NCI-H2196 treated with DMSO at 0.1 percent for 48 hours (cell line): Measurements from ENCODE around the gene MYCBP2.
"Not testable (repeated sequence)": the region's sequence is repeated elsewhere in the genome, so short reads cannot be mapped to it uniquely, and the experiment has no call there.

Experiments used
- DNase-seq: peaks from one replicate; lab custom pipeline; 2025; ENCODE audit not compliant: unreplicated experiment; lab: John Stamatoyannopoulos, UW

The MYCBP2 gene, protein sequence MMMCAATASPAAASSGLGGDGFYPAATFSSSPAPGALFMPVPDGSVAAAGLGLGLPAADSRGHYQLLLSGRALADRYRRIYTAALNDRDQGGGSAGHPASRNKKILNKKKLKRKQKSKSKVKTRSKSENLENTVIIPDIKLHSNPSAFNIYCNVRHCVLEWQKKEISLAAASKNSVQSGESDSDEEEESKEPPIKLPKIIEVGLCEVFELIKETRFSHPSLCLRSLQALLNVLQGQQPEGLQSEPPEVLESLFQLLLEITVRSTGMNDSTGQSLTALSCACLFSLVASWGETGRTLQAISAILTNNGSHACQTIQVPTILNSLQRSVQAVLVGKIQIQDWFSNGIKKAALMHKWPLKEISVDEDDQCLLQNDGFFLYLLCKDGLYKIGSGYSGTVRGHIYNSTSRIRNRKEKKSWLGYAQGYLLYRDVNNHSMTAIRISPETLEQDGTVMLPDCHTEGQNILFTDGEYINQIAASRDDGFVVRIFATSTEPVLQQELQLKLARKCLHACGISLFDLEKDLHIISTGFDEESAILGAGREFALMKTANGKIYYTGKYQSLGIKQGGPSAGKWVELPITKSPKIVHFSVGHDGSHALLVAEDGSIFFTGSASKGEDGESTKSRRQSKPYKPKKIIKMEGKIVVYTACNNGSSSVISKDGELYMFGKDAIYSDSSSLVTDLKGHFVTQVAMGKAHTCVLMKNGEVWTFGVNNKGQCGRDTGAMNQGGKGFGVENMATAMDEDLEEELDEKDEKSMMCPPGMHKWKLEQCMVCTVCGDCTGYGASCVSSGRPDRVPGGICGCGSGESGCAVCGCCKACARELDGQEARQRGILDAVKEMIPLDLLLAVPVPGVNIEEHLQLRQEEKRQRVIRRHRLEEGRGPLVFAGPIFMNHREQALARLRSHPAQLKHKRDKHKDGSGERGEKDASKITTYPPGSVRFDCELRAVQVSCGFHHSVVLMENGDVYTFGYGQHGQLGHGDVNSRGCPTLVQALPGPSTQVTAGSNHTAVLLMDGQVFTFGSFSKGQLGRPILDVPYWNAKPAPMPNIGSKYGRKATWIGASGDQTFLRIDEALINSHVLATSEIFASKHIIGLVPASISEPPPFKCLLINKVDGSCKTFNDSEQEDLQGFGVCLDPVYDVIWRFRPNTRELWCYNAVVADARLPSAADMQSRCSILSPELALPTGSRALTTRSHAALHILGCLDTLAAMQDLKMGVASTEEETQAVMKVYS (N-terminal part only)

DNA sequence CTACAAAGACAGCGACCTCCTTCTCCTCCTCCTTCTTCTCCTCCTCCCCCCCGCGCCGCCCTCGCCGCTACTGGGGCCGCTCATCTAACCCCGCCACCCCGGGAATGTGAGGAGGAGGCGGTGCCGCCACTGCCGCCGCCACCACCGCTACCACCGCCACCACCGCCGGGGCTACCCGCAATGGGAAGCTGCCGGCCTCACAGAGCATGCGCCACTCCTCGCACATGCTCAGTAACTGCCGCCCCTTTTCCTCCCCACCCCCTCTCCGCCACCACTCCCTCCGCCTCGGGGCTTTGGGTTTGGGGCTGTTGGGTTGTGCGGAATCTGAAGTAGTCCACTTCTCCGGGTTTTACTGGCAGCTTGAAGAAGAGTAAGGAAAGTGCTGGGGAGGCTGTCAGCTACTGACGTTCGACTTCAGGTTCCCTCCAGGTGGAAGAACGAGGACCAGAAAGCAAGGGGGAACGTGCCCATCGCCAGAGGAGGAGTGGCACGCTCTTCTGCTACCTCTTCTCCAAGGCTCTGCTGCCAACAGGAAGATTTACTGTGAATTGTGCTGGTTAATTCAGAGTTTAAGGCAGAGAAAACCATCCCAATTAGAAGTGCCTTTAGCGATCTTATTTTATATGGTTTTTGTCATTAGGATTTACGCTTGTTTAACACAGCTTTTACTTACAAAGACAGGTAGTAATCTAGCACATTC, at the start of gene MYCBP2:
Gene MYCBP2, minus strand, starts transcription at position 190 of the 700 bp plus-strand sequence. CDS start 319 bp downstream, outside the sequence.
- DNase-seq, result peak; percentile 75

DNA sequence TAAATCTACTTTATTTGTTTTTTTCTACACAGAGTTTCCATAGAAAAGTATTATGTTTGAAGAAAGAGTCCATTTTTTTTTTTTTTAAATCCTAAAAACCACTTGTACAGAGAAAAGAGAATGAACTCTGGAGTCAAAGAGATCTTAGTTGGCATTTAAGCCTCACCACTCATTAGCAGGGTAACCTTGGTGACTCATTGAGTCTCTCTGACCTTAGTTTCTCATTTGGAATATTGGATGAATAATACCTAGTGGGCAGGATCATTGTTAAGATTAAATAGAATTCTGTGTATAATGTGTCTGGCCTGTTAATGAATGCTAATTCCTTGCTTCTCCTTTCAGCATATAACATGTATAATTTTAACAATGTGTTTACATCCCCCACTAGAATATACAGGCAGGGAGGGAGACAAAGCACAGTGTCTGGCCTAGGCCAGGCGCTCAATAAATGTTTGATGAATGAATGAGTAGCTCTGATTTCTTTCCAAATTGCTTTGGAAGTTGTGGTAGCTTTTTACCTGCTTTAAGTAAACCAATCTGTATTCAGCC, 48.7 kb upstream of the MYCBP2 start:
- DNase-seq, result no peak

DNA sequence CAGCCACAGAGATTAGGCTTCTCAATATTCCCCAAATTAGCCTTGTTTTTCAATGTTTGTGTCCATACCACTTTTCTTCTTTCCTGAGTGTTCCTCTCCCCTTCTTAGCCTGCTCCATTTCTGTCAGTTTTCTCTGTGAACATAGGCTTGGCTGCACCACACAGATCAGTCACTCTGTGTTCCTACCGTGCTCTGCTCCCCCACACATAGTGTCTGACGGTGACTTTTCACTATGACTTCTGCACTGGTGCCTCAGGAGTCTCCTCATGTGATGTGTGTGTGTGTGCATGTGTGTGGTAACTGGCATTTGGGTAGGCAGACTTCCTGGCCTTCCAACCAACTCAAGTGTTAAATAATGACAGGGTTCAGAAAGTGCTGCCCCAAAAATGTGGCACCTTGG, 47.9 kb upstream of the MYCBP2 start:
- DNase-seq, result no peak

DNA sequence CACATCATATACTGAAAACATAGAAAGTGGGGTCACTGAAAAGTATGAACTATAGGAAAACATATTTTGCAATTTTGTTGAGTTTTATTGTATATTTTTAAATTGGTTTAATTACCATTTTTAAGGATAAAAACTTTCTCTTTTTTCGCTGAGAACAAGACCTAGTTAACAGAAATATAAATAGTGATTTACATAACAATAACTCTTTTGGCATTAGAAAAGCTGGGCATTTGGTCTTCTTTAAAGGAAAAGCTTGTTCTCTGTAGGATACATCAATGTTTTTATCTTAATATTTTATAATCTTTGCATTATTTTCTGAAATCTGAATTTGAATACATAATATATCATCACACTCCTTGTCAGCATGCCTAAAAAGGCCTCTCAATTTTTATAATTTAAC, 47.4 kb upstream of the MYCBP2 start:
- DNase-seq, result no peak

DNA sequence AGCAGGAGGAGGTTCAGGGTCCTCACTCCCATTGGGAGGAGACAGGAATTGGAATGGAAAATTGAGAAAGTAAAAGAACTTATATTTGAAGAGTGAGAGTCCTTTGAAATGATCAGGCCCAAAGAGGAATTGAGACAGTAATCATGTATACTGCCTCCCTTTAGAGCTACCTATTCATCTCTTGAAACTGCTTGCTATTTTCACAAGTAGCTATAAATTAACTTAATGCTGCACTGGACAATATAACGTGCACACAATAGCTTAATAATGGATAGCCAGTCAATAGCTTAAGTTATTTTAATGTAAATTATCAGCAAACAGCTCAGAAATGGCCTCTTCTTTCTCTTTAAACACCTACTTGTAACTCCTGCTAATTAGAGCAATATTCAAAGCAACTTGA, 46.6 kb upstream of the MYCBP2 start:
- no peak for DNase-seq

DNA sequence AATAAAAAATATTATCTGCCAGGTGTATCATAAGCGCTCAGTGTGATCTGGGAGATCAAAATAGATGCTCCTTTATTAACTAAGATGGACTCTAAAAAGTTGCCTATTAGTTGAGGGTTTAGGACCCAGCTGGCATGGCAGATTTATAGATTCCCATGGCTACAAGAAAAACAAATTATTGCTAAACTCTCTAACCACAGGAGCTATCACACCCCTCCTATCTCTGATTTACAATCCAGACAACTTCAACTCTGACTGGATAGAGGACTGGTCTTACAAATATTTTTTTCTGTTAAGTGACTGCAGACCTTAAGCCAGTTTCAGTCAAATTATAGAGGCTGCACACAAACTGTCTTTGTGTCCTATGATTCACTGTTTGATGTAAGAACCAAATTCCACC, 45.4 kb upstream of the MYCBP2 start:
- no peak for DNase-seq

DNA sequence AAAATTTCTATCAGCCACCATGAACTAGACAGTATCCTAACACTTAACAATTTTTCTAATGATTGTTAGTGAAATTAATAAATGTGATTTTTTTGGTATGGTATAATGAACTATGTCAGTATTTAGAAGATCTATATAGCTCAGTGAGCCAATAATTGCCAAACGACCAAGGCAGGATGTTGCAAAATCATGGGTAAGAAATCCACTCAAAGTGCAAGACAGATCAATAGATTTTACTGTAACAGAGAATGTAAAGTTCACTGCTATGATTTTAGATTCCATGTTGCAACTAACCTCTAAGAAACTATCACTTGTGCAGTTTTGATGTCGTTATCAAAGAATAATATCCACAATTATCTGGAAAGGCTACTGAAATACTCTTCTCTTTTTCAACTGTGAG, 44.0 kb upstream of the MYCBP2 start:
- DNase-seq, result no peak

DNA sequence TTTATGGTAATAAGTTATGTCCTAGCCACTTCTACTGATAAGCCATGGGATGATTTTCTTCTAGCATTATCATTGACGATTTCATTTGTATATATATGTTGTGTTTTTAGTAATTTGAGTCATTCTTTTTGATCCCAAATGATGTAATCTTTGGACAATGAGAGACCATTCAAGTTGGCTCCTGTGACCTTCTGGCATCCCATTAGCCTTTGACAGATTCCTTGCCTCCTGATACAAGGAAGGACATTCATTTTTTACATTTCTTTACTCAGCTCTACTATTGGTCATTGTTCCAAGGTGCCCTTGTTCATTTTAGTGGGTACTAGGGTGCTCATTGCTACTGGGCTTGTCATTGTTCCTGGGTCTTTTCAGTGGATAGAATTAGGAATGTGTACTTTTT, 35.3 kb upstream of the MYCBP2 start:
- DNase-seq, result no peak

DNA sequence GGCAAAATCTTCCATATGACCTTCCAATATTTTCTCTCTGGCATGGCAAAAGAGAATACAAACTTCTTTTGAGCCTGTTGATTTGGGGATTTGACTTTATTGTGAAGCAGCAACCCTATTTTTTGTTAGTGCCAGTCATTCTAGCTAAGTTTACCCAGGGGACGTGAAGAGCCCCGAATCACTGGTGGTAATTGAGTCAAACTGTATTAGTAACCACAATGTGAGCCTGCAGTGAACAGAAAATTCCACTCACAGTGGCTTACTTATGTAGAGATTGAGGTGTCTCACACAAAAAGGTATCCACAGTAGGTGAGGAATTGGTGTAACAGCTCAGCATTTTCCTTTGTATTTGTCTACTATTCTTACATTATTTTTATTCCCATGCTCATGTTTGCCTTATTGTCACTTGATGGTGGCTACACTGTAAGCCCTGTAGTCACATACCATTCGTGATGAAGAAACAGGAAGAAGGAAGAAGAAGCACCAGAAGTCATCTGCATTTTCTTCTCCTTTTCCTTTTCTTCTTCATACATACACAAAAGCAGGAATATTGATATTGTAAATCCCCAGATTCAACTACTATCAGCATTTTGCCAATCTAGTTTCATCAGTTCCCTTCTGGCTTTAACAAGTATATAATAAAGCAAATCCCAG, 33.3 kb upstream of the MYCBP2 start:
- no peak for DNase-seq

DNA sequence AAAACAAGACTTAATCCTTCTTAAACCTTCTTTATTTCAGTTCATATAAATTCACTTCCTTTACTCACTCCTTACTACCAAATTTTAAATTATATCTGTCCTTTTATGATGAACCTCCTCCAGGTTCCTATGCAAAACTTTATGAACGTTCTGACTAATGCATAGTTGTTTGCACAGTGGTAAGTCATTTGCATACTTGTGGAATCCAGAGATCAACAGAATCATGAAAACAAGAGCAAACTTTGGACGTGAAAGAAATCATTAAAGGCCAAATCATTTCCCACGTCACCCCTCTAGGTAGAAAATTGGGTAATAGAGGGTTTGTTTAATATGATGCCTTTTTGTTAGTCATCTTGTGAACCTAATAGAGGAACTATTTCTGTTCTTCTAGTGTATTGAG, 32.3 kb upstream of the MYCBP2 start:
- DNase-seq, result no peak

DNA sequence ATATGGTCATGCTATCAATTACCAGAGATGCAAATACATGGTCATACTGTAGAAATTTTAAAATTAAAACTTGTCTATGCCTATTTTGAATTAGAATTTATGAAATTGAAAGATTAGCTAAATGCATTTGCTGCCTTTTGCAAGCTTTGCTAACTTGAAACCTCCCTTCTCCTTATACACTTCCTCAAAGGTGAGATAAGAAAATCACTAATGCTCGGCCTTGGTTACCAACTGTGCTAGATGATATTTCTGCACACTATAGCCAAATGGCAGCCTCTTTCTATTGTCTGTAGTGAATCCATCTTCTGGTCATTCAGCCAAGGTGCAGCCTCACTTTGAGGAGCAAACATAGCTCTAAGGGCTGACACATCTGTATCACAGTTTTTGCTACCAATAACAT, 31.1 kb upstream of the MYCBP2 start:
- DNase-seq, result no peak

DNA sequence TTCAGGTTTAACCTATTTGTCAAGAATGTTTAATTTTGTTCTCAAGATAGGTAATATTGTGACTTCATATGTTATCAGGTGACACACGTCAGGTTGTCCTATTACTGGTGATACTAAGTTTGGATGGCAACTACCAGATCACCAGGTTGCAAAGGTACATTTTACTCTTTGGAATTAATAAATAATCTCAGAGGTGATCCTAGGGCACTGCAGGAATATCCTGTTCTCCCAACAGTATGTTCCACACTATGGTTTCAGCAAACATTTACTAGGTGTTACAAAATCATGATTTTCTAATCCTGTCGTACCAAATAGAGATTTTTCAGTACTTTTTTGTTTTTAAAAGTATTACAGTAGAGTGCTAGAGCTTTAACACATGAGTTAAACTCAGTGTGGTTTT, 29.3 kb upstream of the MYCBP2 start:
- DNase-seq, result no peak

DNA sequence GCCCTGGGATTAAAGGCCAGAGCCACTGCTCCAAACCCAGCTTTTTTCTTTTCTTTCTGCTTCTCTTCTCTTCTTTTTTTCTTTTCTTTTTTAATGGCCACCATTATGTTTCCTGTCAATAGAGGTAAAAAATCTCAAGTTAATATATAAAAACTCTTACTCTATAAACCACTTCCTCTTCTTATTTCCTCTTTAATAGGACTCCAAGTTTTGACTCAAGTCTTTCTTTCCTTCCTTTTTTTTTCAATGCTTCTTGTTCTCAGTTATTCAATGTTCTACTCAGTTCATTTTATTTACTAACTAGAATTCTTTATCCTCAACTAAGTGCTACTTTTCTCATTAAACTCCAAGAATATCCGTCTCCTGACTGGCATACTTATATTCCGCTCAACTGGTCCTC, 27.1 kb upstream of the MYCBP2 start:
- no peak for DNase-seq

DNA sequence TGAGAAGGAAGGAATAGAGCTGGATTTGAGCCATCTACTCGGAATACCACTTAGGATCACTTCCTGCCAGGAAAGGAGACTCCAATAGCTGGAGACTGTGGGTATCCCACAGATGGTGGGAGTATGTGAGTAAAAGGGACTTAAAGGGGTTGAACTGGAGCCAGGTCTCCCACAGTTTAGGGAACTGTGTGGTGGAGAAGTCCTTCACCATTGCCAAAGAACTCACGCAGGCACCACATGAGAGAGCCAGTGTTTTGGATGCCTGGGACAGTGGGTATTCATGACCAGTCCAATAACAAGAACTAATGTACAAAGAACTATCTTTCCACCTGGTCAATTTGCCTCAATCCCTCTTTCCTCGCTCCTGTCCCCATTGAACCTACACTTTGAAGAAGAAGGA, 24.4 kb upstream of the MYCBP2 start:
- DNase-seq, result no peak

DNA sequence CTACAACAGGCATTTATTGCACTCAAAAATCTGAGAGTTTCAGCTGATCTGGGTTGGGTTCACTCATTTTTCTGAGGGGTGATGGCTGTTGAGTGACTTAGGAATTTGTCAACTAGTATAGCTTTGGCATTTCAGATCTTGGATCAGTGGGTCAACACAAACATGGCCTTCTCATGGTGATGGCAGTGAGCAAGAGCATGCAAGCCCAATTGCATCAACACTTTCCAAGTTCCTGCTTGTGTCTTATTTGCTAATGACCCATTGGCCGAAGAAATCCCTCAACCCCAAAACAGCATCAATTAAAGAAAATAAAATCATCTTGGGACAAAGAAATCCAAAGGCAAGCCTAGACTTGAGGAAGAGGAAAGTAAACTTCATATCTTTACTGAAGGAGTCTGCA, 23.9 kb upstream of the MYCBP2 start:
- DNase-seq, result no peak

DNA sequence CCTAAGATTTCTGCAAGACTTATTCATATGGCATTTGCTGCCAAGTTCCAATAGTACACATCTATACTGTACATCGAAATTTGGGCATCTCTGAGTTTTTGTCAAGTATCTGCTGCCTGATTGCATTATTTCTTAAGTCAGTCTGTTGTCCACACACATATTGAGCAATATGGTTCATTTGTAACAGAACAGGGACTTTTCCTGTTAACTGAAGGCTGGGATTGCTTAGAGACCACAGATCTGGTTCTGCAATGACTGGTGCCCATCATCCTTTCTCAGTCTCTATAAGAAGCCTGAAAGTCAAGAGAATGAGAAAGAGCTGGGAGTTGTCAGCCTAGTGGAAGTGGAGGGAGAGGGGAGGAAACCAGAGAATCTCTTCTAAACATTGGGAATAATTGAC, 22.5 kb upstream of the MYCBP2 start:
- DNase-seq, result no peak

DNA sequence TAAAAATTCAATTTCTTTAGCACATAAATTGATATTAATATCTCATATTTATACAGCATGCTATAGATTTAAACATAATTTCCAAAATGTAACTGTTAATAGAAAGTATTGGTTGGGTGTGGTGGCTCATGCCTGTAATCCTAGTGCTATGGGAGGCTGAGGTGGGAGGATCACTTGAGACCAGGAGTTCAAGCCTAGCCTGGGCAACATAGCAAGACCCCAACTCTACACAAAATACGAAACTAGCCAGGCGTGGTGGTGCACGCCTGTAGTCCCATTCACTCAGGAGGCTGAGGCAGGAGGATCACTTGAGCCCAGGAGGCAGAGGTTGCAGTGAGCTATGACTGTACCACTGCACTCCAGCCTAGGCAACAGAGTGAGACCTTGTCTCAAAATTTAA, 20.5 kb upstream of the MYCBP2 start:
- DNase-seq, result not testable (repeated sequence)

DNA sequence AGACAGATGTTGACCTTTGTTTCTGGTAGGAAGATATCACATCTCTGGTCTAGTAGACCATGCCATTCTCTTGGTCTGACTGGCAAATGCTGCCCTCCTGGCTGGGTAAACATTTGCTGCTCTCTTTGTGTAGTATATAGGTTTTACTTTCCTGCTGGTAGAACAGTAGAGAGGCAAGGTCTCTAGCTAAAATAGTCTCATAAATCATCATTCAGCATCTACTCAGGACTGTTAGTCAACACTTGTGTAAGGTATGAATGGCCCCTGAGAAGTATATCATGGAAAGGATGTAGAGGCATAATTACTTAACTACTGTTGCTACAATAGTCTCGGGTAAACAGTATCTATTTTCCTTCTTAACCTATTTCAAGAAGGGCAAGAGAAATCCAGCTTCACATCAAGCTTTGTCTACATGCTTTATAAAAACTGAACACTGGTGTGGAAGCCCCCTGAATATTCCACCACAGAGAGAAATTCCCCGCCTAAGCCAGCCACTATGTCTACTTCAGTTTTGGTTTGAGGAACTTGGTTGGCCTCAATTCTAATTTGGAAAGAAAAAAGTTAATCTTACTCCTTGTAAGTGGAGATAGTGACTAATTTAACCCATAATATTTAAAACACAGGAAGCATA, 18.4 kb upstream of the MYCBP2 start:
- no peak for DNase-seq

DNA sequence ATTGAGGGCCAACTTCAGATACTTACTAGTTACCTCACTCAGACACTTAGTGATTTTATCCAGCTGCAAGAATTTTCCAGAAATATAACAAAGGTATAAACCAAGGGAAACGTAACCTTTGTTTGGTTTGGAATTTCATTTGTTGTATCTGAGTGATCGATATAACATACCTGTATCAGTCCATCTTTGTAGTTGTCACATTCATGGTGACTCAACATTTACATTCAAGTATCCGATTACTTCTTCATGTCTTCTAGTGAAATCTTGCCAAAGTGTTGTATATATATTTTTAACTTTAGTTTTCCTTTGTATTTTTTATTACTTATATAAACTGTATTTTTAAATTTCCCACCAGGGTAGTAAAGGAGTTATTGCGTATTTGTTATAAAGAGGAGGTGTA, 16.9 kb upstream of the MYCBP2 start:
- no peak for DNase-seq

DNA sequence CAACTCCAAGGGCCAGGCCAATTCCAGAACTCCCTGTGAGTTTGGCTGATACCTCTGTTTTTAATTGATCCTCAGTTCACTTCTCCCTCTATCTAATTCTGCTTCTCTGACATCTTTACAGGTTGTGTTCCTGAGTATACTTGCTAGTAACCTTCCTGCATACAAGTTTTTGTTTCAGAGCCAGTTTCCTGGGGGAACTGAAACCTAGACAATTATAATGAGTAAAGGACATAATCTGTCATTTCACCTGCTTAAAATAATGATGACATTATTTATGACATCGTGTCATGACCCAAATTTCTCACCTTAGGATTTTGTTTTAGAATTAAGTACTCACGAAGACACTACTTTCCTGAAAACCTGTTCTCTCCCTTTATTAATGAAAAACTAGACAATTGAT, 12.5 kb upstream of the MYCBP2 start:
- no peak for DNase-seq
